ENCODE results near the gene IL1RAP. TPM values are rescaled to one million over a fixed set of nuclear protein-coding genes. Genes with fewer than 3 reads are reported as not detected.

The IL1RAP gene
- polyA plus RNA-seq, 3 donors, result 8.0 to 12.6 (median 11.8) TPM

DNA sequence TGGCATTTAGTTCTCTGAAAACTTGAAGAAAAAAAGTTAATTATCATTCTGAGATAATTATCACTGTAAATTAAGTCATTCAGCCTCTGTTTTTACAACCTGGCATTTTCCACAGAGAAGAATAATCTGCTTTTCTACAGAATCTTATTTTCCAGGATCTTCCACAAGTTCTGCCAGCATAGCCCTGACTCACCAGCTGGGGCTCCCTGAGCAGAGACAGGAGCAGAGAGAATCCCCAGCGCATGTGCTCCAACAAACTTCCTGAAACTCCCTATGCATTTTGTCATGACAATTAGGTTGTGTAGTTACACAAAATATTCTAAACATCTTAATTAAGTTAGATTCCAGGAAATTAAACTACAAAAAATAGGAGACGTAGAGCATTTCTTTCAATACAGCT, 32.1 kb upstream of the IL1RAP start:
- peaks cover 0 to 2% (median 0%) of the 10 kb centered on the region in 7 donors for H3K9me3 Mint-ChIP-seq
- no peak overlapping the region for H3K27ac ChIP-seq (ENCODE audit: low read depth in 1 of 2, low read length in 2 of 2)

DNA sequence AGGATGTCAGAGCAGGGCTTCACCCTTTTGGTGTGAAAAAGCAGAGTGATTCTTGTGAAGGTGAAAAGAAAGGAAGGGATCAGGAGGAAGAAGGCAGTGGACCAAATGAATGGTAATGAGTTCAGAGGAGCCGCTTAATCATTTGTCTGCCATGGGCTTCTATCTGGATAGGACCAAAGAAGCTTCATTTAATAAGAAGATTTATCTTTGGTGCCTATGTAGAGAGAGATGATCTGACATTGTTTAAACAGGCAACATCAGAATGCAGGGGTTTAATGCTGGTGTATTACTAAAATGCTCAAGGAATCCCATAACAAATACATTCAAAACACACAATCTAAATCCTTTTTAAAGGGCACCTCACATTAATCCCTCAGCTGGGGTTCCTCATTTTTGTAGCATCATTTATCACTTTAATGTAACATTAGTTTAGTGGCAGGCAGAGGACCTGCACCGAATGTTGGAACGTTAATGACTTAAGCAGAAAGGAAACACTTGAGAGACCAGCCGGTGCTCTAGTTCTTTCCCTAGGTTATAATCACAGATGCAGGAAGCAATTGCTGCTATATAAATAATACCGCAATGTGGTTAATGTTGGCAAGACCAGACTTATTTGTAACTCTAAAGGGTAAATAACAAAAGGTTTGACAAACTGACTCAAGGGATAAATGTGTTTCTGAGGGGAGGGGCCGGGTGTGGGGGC, 27.9 kb upstream of the IL1RAP start:
- Histone ChIP-seq H3K4me2 (replicated peaks; ENCODE audit: extremely low read depth, low read length, poor library complexity, severe bottlenecking) (no peak overlapping the region), H3K27me3 (ENCODE audit: control insufficient read depth in 2 of 2, insufficient read depth in 2 of 2, low read length in 2 of 2) (peaks cover 38 to 40% of the 10 kb centered on the region in 2 donors), H4K20me1 (ENCODE audit: insufficient read depth, low read length) (no peaks in the 10 kb centered on the region), H3K79me2 (ENCODE audit: insufficient read depth, low read length) (no peaks in the 10 kb centered on the region), H2AFZ (ENCODE audit: insufficient read depth, low read depth, low read length, poor library complexity, severe bottlenecking) (no peak overlapping the region), H3K4me3 (replicated peaks in 1 of 3; ENCODE audit: low read depth in 2 of 3, low read length in 3 of 3) (no peak overlapping the region), H3K27ac (ENCODE audit: low read depth in 1 of 2, low read length in 2 of 2) (no peak overlapping the region), H3K9me3 (replicated peaks in 1 of 2; ENCODE audit: control insufficient read depth in 1 of 2, insufficient read depth in 1 of 2, low read length in 2 of 2) (no peaks in the 10 kb centered on the region), H3K4me1 (ENCODE audit: control insufficient read depth in 1 of 2, insufficient read depth in 2 of 2, low read length in 2 of 2) (no peaks in the 10 kb centered on the region), H3K36me3 (replicated peaks in 1 of 2; ENCODE audit: control insufficient read depth in 1 of 2, insufficient read depth in 2 of 2, low read length in 2 of 2) (no peaks in the 10 kb centered on the region), H3K9ac (ENCODE audit: insufficient read depth, low read length, poor library complexity, severe bottlenecking) (no peak overlapping the region)
- H3K4me1 Mint-ChIP-seq, result no peaks in the 10 kb centered on the region
- H3K27ac Mint-ChIP-seq, result peak overlapping the region in 1 of 7 donors; percentile 1
- peaks cover 0 to 2% (median 0%) of the 10 kb centered on the region in 7 donors for H3K9me3 Mint-ChIP-seq
- 25% methylated on average over 2 of the region's 6 CpGs for WGBS (ENCODE audit: insufficient coverage)
- intact Hi-C loops (cut with micrococcal nuclease), result no loop called here
- peaks cover 28 to 50% (median 33%) of the 10 kb centered on the region in 3 donors for H3K27me3 Mint-ChIP-seq (ENCODE audit: low read depth in 3 of 3)
- H3K36me3 Mint-ChIP-seq, result no peaks in the 10 kb centered on the region
- TF ChIP-seq, protein P1, sequence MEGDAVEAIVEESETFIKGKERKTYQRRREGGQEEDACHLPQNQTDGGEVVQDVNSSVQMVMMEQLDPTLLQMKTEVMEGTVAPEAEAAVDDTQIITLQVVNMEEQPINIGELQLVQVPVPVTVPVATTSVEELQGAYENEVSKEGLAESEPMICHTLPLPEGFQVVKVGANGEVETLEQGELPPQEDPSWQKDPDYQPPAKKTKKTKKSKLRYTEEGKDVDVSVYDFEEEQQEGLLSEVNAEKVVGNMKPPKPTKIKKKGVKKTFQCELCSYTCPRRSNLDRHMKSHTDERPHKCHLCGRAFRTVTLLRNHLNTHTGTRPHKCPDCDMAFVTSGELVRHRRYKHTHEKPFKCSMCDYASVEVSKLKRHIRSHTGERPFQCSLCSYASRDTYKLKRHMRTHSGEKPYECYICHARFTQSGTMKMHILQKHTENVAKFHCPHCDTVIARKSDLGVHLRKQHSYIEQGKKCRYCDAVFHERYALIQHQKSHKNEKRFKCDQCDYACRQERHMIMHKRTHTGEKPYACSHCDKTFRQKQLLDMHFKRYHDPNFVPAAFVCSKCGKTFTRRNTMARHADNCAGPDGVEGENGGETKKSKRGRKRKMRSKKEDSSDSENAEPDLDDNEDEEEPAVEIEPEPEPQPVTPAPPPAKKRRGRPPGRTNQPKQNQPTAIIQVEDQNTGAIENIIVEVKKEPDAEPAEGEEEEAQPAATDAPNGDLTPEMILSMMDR (IDR thresholded peaks at IDR 0.05), result no peak
- DNase-seq, result no peak
- peak overlapping the region in 1 of 2 donors; percentile 27 for H3K4me3 Mint-ChIP-seq

More for the DNA sequence above, 32.1 kb upstream of the IL1RAP start:
- Histone ChIP-seq H3K9ac (ENCODE audit: insufficient read depth, low read length, poor library complexity, severe bottlenecking) (no peak overlapping the region), H3K9me3 (replicated peaks in 1 of 2; ENCODE audit: control insufficient read depth in 1 of 2, insufficient read depth in 1 of 2, low read length in 2 of 2) (no peaks in the 10 kb centered on the region), H4K20me1 (ENCODE audit: insufficient read depth, low read length) (no peaks in the 10 kb centered on the region), H3K4me1 (ENCODE audit: control insufficient read depth in 1 of 2, insufficient read depth in 2 of 2, low read length in 2 of 2) (no peaks in the 10 kb centered on the region), H2AFZ (ENCODE audit: insufficient read depth, low read depth, low read length, poor library complexity, severe bottlenecking) (no peak overlapping the region), H3K4me2 (replicated peaks; ENCODE audit: extremely low read depth, low read length, poor library complexity, severe bottlenecking) (no peak overlapping the region), H3K79me2 (ENCODE audit: insufficient read depth, low read length) (no peaks in the 10 kb centered on the region), H3K4me3 (replicated peaks in 1 of 3; ENCODE audit: low read depth in 2 of 3, low read length in 3 of 3) (no peak overlapping the region), H3K27me3 (ENCODE audit: control insufficient read depth in 2 of 2, insufficient read depth in 2 of 2, low read length in 2 of 2) (peaks cover 9 to 13% of the 10 kb centered on the region in 2 donors), H3K36me3 (replicated peaks in 1 of 2; ENCODE audit: control insufficient read depth in 1 of 2, insufficient read depth in 2 of 2, low read length in 2 of 2) (no peaks in the 10 kb centered on the region)
- Mint-ChIP-seq H3K36me3 (no peaks in the 10 kb centered on the region), H3K4me1 (no peaks in the 10 kb centered on the region), H3K4me3 (no peak overlapping the region), H3K27ac (no peak overlapping the region), H3K27me3 (ENCODE audit: low read depth in 3 of 3) (peaks cover 16 to 31% (median 21%) of the 10 kb centered on the region in 3 donors)
- DNase-seq, result no peak
- intact Hi-C loops (cut with micrococcal nuclease), result no loop called here
- no CpG with 5 or more reads among the region's 2 CpGs for WGBS (ENCODE audit: insufficient coverage)
- TF ChIP-seq, protein P1 (IDR thresholded peaks at IDR 0.05), result no peak

All from CD14-positive monocyte (primary cell).